HUDEP-2 (cell line): ENCODE measurements around the gene C8G.

Experiments used
- DNase-seq, 76 experiments: peaks; one replicate each; lab custom pipeline; 2025; ENCODE audit not compliant: unreplicated experiment in 76 of 76; lab: John Stamatoyannopoulos, UW

Gene C8G

DNA sequence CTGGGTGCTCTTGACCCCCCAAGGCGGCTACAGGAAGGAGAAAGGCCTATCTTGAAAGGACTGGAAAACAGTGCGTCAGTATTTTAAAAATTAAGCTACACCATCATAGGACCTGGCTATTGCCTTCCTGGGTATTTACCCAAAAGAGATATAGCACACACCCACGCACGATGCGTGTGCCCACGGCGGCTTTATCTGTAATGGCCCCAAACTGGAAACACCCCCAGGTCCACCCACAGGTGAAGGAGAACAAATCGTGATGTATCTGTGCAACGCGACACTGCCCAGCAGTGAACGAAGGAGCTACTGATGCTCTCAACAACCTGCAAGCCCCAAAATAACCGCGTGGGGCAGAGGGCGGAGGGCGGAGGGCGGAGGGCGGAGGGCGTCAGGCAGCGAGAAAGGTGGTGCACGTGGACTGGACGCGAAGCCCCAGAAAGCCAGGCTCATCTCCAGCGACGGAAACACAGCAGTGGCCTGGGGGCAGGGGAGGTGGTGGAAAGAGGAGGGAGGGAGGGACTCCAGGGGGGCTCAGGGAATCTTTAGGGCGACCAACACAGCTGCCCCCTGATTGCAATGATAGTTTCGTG is 19.9 kb downstream of the C8G start:
- DNase-seq, result no peak

- no peak for DNase-seq
These were observed 20.9 kb downstream of the C8G start for GRCh38 chr9:136965771-136966484.

DNA sequence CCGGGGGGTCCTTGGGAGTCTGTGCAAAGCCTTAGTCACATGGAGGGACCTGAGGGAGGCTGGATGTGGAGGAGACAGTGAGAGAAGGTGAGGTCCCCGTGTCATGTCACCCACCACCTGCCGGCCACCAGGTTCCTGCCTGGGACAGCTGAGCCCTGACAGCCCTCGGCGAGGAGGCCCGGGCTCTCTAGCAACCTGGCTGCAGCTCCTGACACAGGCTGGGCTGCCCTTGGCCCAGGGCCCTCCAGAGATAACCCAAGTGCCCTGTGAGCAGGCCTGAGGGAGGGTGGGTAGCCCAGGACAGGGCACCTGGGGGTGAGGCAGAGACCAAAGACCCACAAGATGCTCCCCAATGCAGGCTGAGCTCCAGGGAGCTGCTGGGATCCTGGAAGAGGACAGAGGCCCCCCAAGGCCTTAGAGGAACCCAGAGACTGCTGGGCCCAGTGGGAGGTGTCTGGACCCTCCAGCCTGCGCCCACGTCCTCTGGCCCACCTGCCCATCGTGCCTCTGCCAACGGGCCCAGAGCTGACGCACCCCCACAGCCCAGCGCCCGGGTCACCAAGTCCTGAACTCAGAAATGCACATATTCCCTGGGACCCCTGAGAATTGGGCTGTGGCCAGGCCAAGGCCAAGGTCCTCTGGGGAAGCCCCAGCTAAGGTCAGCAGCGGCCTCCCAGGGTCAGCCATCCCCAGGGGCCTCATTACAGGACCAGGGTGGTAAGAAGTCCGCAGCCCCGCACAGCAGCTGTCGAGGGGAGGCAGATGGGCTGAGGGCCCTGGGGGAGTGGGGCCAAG is 23.5 kb downstream of the C8G start:
- no peak for DNase-seq

- no peak for DNase-seq
These were observed 24.1 kb downstream of the C8G start for GRCh38 chr9:136969150-136969549.

GRCh38 chr9:136969774-136970173 is 24.7 kb downstream of the C8G start:
- no peak for DNase-seq

- DNase-seq, result no peak
These were observed 25.3 kb downstream of the C8G start for GRCh38 chr9:136970361-136970760.

- no peak for DNase-seq
These were observed 26.7 kb downstream of the C8G start for GRCh38 chr9:136971746-136972145.

DNA sequence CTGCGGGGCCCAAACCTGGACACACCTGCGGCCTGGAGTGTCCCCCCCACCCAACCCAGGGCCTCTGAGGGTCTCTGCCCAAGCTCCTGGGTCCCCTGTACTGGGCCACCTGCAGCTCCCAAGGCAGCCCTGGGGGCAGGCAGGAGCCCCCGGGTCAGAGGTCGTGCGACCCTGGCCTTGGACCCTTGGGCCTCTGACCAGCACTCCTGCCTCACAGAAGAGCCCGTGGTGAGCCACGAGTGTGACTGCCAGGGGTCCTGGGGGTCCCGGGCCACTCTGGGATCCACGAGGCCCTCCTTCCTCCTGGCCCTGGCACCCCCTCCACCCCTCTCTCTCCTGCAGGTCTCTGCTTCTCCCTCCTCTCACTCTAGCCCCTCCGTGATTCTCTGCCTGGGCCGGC is 27.3 kb downstream of the C8G start:
- no peak for DNase-seq

GRCh38 chr9:136972743-136973142 is 27.7 kb downstream of the C8G start:
- DNase-seq, result no peak

- no peak for DNase-seq
These were observed 28.9 kb downstream of the C8G start for GRCh38 chr9:136973618-136974617.

DNA sequence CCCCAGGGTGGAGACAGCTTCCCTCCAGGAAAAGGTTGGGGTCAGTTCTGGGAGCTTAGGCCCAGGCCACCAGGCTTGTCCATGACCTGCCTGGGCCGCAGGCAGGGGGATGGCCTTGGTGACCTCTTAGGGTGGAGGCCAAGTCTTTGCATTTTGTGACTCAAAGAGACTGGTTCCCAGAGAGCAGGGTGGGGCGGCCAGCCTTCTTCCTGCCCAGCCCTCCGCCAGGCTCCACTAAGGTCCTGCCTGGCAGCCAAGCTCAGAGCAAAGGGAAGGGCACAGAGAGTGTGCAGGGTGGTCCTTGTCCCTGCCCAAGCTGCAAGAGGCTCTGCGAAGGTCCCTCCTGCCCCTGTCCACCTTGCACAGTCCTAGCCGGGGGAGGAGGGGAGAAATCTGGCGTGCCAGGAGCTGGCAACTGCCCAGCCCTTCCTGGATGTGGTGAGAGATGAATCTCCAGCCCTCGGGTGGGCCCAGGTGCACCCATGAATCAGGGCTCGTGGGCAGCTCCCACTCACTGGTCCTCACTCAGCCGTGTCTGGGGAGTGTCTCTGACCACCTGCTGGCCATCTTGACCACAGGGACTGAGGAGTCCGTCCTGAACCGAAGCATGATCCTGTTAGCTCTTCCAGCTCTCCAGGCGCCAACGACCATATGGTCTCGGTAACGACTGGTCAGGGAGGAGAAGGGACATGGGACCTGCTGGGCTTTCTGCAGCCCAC is 29.9 kb downstream of the C8G start:
- peak in 30 of 76 experiments; percentile 11 to 52 (median 24) for DNase-seq

DNA sequence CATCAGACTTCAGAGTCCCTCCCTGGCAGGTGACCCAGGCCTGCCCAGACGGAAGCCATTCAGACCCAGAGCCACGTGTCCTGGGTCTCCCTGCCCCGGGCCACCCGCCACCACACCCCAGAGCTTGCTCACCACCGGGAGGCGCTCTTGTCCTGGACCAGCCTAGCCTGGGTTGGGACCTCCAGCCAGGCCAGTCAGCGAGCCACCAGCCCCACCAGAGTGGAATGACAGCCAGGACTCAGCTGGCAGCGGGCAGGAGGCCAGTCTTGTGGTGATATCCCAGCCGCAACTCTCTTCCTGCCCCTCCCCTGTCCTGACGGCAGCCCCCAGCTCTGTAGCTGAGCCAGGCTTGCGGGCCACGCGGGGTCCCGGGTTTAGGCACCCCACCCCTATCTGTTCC is 30.6 kb downstream of the C8G start:
- DNase-seq, result peak in 70 of 76 experiments; percentile 32 to 87 (median 70)

DNA sequence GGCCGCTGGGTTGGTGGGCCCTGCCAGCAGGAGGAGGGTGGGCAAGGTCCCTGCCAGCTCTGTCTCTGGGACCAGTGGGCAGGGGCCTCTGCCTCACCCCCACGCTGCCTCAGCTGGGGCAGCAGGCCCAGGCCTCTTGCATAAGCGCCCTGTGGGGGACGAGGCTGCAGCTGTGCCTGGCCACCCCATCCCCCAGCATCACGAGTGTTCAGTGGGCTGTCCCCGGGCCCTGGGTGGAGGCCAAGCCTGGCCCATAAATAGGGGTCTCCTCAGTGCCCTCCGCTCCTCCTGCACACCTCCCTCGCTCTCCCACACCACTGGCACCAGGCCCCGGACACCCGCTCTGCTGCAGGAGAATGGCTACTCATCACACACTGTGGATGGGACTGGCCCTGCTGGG is 32.2 kb downstream of the C8G start, which contains the start of gene PTGDS:
Gene PTGDS (plus strand): TSS at position 282 of the 400 bp plus-strand sequence. CDS start 75 bp downstream, at position 357.
- DNase-seq, result no peak

GRCh38 chr9:136977649-136978072 is 32.6 kb downstream of the C8G start:
- DNase-seq, result no peak

DNA sequence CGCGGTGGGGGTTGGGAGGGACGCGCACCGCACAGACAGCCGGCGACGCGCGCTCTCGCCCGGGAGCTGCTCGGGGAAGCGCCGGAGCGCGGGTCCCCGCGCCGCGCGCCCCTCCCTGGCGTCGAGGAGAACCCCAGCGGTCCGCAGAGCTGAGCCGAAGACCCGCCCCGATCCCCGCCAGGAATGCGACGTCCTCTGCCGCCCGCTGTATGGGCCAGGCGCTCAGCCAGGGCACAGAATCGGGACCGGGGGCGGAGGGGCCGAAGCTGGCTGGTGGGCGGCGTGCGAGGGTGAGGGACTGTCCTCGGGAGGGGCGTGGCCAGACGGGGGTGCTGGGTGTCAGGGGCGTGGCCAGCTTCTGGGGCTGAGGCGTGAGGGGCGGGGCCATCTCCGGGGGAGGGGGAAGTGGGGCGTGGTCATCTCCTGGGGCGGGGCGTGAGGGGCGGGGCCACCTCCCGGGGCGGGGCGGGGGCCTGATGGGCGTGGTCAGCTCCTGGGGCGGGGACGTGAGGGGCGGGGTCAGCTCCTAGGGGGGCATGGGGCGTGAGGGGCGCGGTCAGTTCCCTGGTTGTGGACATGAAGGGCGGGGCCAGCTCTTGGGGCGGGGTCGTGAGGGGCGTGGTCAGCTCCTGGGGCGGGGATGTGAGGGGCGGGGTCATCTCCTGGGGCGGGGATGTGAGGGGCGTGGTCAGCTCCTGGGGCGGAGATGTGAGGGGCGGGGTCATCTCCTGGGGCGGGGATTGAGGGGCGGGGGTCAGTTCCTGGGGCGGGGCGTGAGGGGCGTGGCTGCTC is 33.2 kb downstream of the C8G start:
- peak in 67 of 76 experiments; percentile 7 to 94 (median 78) for DNase-seq

- DNase-seq, result no peak
These were observed 34.0 kb downstream of the C8G start for GRCh38 chr9:136978865-136979544.

DNA sequence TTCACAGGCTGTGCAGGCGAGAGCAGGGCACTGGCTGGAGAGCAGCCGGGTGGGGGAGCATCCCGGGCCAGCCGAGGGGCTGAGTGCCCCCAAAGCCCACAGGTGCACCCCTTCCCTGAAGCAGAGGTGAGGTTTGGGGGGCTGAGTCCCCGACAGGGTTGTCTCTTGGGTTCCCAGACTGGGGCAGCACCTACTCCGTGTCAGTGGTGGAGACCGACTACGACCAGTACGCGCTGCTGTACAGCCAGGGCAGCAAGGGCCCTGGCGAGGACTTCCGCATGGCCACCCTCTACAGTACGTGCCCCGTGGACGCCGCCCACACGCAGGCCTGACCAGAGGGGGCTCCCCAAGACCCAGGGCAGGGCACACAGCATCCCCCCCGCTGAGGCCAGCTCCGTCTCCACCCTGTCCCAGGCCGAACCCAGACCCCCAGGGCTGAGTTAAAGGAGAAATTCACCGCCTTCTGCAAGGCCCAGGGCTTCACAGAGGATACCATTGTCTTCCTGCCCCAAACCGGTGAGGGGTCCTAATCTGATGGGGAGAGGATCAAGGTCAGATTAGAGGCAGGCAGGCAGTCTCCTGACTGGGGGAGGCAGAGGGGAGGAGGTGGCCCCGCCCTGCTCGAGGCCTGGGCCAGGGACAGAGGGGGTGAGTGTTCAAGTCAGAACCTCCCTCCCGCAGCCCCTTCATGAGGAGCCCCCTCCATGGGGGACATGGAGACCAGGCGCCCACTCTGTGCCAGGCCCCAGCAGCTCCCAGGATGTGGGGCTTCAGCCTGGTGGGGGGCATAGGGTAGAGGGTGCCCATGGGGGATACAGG is 34.9 kb downstream of the C8G start:
- peak in 50 of 76 experiments; percentile 13 to 75 (median 36) for DNase-seq
